Measurements from ENCODE around the gene ATF7IP. TPM values are rescaled to one million over a fixed set of nuclear protein-coding genes. Genes with fewer than 3 reads are reported as not detected.

The ATF7IP gene
- total RNA-seq, 3 donors from 2014 or later, result 45.4 to 81.2 (median 48.8) TPM

GRCh38 chr12:14424545-14424944 is 59.1 kb downstream of the ATF7IP start:
- DNase-seq (ENCODE audit: low spot score in 2 of 2), result no peak
- peaks cover 0 to 21% of the 10 kb centered on the region in 2 donors for H3K9me3 ChIP-seq
- no peak overlapping the region for H3K4me3 ChIP-seq
- no peaks in the 10 kb centered on the region for H3K4me1 ChIP-seq
- intact Hi-C loops (cut with DNase I; ENCODE audit: low total_unique reads), result no loop called here
- TF ChIP-seq POLR2A (IDR thresholded peaks at IDR 0.05) (no peak), POLR2AphosphoS5 (IDR thresholded peaks at IDR 0.05) (no peak)
- TF ChIP-seq, protein P1, sequence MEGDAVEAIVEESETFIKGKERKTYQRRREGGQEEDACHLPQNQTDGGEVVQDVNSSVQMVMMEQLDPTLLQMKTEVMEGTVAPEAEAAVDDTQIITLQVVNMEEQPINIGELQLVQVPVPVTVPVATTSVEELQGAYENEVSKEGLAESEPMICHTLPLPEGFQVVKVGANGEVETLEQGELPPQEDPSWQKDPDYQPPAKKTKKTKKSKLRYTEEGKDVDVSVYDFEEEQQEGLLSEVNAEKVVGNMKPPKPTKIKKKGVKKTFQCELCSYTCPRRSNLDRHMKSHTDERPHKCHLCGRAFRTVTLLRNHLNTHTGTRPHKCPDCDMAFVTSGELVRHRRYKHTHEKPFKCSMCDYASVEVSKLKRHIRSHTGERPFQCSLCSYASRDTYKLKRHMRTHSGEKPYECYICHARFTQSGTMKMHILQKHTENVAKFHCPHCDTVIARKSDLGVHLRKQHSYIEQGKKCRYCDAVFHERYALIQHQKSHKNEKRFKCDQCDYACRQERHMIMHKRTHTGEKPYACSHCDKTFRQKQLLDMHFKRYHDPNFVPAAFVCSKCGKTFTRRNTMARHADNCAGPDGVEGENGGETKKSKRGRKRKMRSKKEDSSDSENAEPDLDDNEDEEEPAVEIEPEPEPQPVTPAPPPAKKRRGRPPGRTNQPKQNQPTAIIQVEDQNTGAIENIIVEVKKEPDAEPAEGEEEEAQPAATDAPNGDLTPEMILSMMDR (IDR thresholded peaks at IDR 0.05), result no peak
- no peaks in the 10 kb centered on the region for H3K36me3 ChIP-seq
- H3K27me3 ChIP-seq, result no peaks in the 10 kb centered on the region
- no peak overlapping the region for H3K27ac ChIP-seq

- no peak for TF ChIP-seq POLR2AphosphoS5 (IDR thresholded peaks at IDR 0.05)
- TF ChIP-seq POLR2A (IDR thresholded peaks at IDR 0.05), result no peak
- TF ChIP-seq, protein P1 (IDR thresholded peaks at IDR 0.05), result no peak
- Histone ChIP-seq H3K4me3 (no peak overlapping the region), H3K9me3 (peaks cover 0 to 19% of the 10 kb centered on the region in 2 donors), H3K36me3 (no peaks in the 10 kb centered on the region), H3K4me1 (no peaks in the 10 kb centered on the region), H3K27me3 (no peaks in the 10 kb centered on the region), H3K27ac (no peak overlapping the region)
- no peak for DNase-seq (ENCODE audit: low spot score in 2 of 2)
- intact Hi-C loops (cut with DNase I; ENCODE audit: low total_unique reads), result no loop called here
Measured at GRCh38 chr12:14426792-14427191, 61.3 kb downstream of the ATF7IP start.

- Histone ChIP-seq H3K36me3 (no peaks in the 10 kb centered on the region), H3K9me3 (peaks cover 0 to 8% of the 10 kb centered on the region in 2 donors), H3K27me3 (no peaks in the 10 kb centered on the region), H3K4me3 (no peak overlapping the region), H3K4me1 (no peaks in the 10 kb centered on the region), H3K27ac (no peak overlapping the region)
- TF ChIP-seq, protein P1 (IDR thresholded peaks at IDR 0.05), result no peak
- TF ChIP-seq POLR2A (IDR thresholded peaks at IDR 0.05), result no peak
- TF ChIP-seq POLR2AphosphoS5 (IDR thresholded peaks at IDR 0.05), result no peak
- no peak for DNase-seq (ENCODE audit: low spot score in 2 of 2)
- intact Hi-C loops (cut with DNase I; ENCODE audit: low total_unique reads), result no loop called here
Measured at GRCh38 chr12:14427929-14428328, 62.4 kb downstream of the ATF7IP start.

GRCh38 chr12:14430394-14430986 is 65.0 kb downstream of the ATF7IP start:
- Histone ChIP-seq H3K27ac (no peak overlapping the region), H3K4me1 (no peaks in the 10 kb centered on the region), H3K36me3 (no peaks in the 10 kb centered on the region), H3K4me3 (no peak overlapping the region), H3K9me3 (peaks cover 0 to 4% of the 10 kb centered on the region in 2 donors), H3K27me3 (no peaks in the 10 kb centered on the region)
- intact Hi-C loops (cut with DNase I; ENCODE audit: low total_unique reads), result no loop called here
- TF ChIP-seq POLR2A (IDR thresholded peaks at IDR 0.05), result no peak
- TF ChIP-seq POLR2AphosphoS5 (IDR thresholded peaks at IDR 0.05), result no peak
- TF ChIP-seq, protein P1 (IDR thresholded peaks at IDR 0.05), result no peak
- no peak for DNase-seq (ENCODE audit: low spot score in 2 of 2)

DNA sequence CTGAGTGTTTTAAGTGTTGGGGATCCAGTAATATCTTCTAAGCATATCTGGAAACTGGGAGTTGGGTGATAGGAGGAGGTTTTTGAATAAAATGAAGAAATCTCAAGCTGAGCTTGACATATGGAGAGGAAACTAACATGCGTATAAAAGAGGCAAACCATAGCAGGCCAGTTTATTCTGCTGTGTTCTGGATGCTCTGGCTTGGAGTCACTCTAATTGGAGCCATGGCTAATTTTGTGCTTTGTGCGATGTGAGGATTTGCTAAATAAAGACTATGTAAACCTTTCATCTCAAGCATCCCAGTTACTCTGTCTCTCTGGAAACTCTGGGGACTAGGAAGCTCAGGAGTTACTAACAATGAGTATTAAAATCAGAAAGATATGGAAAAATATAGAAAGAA is 66.5 kb downstream of the ATF7IP start:
- Histone ChIP-seq H3K9me3 (peaks cover 0 to 4% of the 10 kb centered on the region in 2 donors), H3K27ac (no peak overlapping the region), H3K36me3 (no peaks in the 10 kb centered on the region), H3K27me3 (no peaks in the 10 kb centered on the region), H3K4me1 (no peaks in the 10 kb centered on the region), H3K4me3 (no peak overlapping the region)
- no peak for DNase-seq (ENCODE audit: low spot score in 2 of 2)
- intact Hi-C loops (cut with DNase I; ENCODE audit: low total_unique reads), result no loop called here
- no peak for TF ChIP-seq POLR2A (IDR thresholded peaks at IDR 0.05)
- TF ChIP-seq, protein P1 (IDR thresholded peaks at IDR 0.05), result no peak
- no peak for TF ChIP-seq POLR2AphosphoS5 (IDR thresholded peaks at IDR 0.05)
